ENCODE measurements around the gene CALML3.
"Not testable (repeated sequence)": the region's sequence is repeated elsewhere in the genome, so short reads cannot be mapped to it uniquely, and the experiment has no call there.

CALML3 gene

DNA sequence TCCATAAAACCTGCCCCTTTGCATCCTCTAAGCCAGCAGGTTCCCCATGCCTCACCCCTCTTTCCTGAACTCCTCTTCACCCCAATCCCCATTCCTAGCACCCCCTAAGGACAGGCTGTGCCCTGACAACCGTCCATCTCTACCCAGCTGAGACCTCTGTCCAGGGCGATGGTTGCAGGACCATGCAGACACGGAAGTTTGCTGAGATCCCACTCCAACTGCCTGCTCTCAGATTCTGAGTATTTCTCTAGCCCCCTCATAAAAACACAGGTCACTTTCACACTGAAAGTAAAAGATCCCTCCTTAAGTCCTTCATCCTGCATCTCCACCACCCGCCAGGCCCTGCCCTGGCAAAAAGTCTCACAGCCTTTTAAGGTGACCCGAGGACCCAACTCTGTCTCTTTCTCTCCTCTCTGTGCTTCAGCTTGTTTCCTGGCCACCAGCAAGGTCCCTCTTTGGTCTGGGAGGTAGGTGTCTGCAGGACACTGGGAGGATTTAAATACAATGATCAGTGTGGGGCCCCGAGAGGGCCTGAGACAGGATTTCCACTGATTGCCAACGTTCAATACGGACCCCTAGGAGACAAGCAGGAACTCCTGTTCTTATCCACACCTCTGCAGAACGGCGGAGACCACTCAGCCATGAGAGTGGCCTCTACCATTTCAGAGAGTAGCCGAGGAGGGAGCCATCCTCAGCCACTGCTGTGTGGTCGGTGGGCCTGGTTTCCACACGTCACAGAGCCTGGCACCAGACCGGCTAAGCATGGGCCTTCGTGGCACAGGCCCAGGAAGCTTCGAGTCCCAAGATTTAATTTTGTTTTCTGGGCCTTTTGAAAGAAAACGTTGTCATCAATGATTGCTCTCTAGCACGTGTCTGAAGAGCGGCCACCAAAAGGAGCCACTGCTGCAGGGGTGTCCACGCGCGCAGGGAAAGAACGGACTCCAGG lies 27.9 kb downstream of the CALML3 start:
- in situ Hi-C loops (cut with MboI; ENCODE audit: low sequenced_read_pairs) = no loop called here

DNA sequence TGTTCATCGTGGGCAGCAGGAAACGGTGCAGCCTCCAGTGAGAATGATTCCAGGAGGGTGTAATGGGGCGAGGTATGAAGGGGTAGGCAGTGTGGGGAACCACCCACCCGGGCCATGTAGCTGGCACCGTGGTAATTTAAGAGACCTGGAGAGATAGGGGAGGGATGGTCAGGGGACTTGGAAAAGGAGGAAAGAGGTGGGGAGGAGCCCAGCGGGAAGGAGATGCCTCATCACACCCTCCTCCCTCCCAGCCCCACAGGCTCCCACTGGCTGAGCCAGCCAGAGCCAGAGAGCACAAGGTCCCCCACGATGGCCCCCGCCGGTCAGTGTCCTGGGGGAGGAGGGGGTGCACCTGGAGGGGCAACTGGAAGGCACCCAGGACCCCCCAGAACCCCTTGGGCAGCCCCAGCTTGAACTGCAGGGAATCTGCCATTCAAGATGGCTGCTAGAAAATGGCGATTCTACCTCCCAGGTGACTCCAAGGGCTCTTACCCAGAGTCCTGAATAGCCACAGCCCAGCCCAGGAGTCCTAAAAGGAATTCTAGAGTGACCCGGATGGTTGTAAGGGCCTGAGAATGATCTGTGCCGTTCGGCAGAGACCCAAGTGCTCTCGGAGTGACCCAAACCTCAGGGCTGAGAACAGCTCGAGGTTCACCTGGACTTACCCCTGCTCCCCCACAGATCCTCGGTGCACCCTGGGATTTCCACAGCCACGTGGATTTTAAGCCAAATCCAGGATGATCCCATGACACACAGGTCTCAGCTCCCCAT lies 28.8 kb downstream of the CALML3 start:
- in situ Hi-C loops (cut with MboI; ENCODE audit: low sequenced_read_pairs) = no loop called here

DNA sequence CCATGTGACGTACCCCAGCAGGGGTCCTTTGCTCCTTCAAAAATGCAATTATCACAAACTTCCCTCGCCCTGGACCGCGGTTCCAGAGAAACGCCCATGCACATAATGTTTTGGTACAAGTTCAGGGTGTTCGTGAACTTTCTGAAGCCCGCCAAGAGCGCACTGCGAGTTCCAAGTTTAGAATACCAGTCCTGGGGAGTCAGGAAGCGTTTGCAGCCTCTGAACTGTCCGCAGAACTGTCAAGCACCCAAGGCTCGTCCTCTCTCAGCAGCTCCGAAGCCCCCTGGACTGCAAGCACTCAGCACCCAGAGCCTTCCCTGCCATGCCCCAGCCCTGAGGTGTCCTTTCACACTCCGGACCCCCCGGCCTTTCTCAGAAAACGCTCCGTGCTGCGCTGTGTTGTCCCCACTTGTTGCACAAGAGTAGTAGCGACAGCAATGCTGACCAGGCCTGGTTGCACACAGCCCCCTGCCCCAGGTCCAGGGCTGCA lies 30.3 kb downstream of the CALML3 start:
- in situ Hi-C loops (cut with MboI; ENCODE audit: low sequenced_read_pairs) = no loop called here

DNA sequence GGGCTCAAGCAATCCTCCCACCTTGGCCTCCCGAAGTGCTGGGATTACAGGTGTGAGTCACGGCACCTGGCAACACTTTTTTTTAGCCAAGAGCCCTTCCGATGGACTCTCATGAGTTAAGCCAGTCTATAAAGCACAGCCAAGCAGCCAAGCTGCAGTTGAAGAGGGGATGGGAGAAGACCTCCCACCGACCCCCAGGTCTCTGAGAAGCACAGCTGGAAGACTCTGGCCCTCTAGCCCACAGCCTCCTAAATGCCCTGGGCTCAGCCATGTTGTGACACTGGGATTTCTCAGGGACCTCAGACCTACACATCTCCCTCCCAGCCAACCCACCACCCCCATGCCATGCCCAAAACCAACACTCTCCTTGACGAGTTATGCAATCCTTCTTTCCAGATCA lies 31.1 kb downstream of the CALML3 start:
- in situ Hi-C loops (cut with MboI; ENCODE audit: low sequenced_read_pairs) = no loop called here

DNA sequence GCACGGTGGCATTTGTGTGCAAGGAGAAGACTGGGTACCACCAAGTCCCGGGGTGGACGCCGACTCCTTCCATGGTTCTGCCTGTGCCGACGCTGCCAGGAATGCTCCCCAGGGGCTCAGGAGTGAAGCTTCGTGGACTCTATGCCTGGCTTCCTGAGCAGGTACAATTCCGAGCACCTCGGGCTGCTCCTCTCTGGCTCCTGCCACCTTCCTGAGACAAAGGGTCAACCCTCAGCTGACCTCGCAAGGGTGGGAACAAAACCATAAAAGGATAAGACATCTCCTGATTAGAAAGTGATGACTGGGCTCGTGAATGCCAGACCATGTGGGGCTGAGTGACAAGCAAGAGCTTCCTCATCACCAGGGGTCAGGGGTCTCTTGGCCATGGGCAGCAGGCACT lies 31.8 kb downstream of the CALML3 start:
- in situ Hi-C loops (cut with MboI; ENCODE audit: low sequenced_read_pairs) = no loop called here

DNA sequence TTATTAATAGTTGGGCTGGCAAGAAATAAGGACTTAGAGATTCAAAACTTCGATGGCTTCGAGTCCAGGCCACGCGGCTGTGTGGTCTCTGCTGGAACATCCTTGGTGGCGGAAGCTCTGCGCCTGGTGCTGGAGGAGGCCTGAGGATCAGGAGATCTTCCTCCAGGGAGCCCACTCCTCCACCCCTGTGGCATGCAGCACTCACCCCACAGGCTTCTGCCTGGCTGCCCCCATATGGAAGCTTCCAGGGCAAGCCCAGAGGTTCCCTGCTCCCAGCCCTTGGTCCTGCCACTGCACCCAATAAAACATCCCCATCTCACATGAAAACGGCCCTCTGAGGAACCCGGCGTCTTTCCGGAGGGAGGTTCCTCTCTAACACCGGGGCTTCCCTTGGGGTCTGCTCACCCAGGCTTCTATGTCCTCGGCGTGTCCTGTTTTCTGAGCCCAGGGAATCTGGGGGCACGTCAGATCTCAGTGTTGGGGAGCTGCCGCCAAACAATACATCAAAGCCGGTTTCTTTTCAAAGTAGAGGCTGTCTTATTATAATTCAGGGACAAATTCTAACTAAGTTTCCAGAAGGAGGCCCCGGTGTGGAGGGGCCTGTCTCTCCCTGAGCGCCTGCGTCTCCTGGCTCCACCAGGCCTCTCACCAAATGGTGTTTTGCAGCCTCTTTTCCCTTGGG lies 32.4 kb downstream of the CALML3 start:
- in situ Hi-C loops (cut with MboI; ENCODE audit: low sequenced_read_pairs) = no loop called here

DNA sequence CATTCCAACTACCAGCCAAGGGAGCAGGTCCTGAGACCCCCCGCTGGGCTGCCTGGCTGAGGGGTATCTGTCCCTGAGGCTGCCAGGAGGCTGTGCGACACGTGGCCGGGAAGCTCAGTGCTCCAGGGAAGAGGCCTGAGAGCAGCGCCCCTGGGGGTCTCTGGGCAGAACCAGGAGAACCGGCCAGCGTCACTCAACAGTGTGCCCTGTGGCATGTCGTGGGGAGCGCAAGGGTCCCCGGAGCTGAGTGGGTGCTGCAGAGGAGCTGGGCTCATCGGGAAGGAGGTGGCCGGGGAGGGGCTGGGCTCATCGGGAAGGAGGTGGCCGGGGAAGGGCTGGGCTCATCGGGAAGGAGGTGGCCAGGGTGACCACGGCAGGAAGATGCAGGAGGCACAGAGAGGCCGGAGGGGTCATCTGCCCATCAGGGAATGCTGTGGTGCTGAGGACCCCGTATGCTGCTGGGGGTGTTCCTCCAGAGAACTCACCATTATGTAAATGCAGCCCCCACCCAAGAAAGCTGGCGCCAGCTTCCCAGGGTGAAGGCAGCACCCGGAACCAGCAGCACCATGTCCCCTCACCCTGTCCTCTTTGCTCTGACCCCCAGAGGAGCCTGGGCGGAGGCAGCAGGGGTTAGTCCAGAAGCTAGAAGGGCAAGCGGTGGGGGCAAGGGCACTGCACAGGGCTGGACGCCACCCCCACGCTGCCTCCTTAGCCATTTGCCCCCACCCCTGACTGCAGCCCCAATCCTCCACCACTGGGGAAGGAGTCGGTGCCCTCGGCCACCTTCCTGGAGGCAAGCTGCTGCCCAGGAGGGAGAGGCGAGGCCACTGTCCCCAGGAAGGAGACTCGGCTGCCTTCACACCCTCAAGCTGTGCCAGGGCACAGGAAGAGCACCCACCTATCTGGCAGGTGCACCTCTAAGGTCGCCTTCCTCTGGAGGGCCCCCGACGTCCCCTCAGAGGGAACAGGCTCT lies 33.3 kb downstream of the CALML3 start:
- in situ Hi-C loops (cut with MboI; ENCODE audit: low sequenced_read_pairs) = no loop called here

DNA sequence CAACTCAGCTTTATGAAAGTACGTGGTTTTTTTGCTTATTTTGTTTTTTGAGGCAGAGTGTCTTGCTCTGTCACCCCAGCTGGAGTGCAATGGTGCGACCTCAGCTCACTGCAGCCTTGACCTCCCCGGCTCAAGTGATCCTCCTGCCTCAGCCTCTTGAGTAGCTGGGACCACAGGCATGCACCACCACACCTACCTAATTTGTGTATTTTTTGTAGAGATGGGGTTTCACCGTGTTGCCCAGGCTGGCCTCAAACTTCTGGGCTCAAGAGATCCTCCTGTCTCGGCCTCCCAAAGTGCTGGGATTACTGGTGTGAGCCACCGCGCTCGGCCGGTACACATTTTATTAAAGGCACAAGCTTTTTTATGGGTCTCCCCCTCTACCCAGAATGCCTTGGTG lies 34.3 kb downstream of the CALML3 start:
- in situ Hi-C loops (cut with MboI; ENCODE audit: low sequenced_read_pairs) = not testable (repeated sequence)

DNA sequence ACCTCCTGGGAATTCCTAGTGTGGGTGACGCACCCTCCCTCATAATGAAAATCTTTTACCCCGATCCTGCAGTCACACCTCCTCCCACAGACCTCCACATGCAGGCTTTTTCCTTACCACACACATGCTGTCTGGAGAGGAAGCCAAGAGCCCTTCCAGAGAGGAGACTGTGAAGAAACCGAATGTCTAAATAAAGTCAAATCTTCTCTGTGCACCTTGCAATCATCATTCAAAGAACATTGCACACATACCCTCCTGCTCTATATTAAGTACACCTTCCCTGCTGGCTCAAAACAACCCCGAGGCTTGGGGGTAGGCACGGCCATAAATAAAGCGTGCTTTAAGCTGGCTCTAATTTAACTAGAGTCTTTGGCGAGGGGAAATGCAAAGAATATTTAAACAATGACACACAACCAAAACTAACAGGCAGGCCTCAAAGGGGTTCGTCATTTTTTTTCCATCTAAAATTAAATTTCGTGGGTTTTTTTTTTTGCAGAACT lies 34.9 kb downstream of the CALML3 start:
- in situ Hi-C loops (cut with MboI; ENCODE audit: low sequenced_read_pairs) = no loop called here

DNA sequence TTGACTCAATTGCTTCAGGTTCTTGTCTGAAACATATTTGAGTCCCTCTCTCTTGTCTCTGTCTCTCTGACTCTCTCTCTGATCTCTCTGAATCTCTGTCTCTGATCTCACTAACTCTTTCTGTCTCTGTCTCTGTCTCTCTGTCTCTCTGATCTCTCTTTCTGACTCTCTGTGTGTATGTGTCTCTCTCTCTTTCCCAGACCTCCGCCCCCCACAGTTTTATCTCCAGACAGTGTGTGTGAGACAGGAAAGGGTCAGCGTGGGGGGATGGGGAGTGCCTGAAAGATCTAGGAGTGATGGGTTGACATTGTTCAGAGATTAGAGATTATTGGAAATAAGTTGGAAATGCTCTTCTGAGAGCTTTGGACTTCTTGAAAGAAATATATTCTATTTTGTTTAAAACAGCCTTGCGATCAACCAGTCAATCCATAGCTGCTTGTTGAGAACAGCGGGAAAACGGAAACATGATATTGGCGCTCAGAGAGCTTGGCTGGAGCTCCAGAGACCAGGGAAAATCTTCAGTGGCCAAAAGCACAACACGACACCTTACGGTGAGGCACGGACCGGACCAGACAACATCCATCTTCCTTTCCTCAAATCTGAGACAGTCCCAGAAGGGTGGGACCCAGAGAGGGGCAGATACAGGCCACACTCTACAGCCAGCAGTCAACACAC lies 35.5 kb downstream of the CALML3 start:
- in situ Hi-C loops (cut with MboI; ENCODE audit: low sequenced_read_pairs) = no loop called here

DNA sequence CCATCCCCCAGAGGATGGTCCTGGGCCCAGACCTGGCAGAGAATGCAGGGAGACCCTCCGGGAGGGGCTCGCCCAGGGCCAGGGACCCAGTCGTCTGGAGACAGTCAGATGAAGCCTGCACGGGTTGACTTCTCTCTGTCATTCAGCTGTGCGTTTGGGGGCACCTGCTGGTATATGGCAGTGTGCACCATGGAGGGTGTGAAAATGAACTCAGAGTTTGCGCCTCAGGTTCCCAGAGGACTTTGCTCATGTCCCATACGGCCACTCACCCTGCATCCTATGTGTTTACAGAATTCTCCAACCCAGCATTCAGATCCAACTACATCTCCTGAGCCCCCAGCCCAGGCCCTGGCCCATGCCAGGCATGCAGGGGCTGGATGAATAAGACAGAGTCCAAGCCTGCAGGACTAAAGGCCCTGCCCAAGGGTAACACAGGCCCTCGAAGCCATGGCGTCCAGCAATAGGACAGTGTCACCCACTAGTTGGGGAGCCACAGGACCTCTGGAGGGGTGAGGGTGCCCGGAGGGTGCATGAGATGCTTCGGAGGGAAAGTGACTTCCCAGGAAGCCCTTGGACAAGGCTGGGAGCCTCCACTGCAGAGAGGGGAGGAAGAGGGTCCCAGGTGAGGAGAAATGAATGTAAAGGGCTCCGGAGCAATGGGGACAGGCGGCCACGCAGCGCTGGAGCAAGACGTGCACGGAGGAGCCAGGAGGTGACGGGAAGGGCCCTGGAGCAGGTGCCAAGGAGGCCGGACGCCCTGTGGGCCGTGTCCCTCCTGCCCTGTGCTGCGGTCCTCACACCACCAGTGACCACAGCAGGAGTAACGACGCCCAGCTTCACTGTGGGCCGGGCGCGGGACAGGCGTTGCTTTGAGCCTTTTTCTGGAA lies 36.3 kb downstream of the CALML3 start:
- in situ Hi-C loops (cut with MboI; ENCODE audit: low sequenced_read_pairs) = no loop called here

DNA sequence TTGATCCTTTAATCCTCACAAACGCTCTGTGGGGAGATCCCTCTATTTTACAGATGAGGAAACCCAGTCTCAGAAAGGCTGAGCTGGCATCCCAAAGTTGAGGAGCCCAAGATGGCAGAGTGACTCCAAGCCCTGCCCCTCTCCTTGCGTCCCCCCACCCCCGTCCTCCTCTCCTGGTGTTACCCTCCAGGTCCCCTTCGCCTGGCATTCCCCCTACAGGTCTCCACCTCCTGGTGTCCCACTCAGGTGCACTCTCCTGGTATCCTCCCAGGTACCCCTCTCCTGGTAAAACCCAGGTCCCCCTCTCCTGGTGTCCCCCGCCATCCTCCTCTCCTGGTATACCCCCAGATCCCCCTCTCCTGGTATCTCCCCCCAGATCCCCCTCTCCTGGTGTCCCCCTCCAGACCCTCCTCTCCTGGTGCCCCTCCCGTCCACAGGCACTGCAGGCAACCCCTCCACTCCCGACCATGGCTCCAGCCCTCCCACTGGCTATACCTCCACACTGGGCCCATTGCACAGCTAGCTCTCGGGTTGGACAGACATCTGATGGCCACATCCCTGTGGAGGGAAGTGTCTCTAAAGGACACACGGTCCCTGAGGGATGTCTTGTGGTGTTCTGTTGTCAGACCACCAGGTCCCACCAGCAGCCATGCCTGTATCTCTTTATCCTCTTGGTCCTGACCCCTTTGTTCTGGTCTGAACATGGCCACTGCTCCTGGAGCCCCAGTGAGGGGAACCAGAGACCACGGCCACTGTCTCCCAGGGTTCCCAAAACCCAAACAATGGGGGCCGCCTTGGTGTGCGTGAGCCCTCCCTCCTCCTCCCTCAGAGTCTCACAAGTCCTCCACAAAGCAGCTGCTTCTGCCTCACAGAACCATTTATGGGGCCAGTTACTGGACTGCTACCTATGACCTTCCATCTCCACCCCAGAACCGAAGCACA lies 37.2 kb downstream of the CALML3 start:
- in situ Hi-C loops (cut with MboI; ENCODE audit: low sequenced_read_pairs) = no loop called here

DNA sequence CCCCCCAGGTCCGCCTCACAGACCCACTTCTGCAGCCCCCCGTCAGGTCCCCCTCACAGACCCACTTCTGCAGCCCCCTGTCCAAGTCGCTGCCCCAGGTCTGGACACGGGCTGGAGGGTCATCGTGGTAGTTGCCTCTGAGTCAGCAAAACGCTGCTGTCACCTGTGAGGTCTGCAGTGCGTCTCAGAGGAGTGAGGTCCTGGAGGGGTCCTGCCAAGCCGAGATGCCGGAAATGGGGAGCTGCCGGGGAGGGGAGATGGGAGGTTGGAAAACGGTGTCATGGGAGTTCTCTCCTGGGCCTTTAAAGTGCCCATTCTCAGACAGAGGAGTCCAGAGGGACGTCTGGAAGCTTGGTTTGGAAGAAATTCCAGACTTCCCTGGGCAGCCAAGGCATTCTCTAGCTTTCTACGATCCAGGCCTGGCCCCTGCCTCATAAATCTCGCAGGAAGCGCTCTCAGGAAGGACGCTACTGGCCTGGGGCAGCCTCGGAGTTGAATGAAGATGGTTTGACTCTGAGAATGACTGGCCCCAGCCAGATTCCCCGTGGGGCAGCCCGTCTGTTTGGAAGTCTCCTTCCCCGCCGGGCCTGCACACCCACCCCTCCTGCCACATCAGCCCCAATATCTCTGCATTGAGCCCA lies 38.7 kb downstream of the CALML3 start:
- in situ Hi-C loops (cut with MboI; ENCODE audit: low sequenced_read_pairs) = no loop called here

DNA sequence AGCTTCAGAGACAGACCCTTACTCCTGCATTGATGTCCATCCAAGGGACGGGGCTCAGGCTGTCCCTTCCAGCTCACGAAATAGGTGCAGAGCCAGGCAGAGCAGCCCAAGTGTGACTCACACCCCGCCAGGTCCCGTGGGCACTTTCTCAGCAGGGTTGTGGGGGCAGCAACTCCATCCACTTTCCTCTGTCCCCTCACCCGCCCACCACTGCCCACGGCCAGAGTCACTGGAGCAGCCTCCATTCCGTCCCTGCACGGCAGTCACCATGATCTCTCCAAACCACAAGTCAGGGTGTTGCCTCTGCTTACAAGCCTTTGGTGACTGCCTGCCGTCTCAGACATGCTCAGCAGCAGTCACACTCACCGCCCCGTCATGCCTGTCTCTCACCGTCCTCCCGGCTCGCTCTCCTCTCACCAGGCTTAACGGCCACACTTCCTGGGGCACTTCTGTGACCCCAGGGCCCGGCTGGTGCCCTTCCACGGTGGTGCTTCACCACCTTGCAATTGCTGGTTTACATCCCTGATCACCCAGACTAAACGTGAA lies 39.3 kb downstream of the CALML3 start:
- in situ Hi-C loops (cut with MboI; ENCODE audit: low sequenced_read_pairs) = no loop called here

DNA sequence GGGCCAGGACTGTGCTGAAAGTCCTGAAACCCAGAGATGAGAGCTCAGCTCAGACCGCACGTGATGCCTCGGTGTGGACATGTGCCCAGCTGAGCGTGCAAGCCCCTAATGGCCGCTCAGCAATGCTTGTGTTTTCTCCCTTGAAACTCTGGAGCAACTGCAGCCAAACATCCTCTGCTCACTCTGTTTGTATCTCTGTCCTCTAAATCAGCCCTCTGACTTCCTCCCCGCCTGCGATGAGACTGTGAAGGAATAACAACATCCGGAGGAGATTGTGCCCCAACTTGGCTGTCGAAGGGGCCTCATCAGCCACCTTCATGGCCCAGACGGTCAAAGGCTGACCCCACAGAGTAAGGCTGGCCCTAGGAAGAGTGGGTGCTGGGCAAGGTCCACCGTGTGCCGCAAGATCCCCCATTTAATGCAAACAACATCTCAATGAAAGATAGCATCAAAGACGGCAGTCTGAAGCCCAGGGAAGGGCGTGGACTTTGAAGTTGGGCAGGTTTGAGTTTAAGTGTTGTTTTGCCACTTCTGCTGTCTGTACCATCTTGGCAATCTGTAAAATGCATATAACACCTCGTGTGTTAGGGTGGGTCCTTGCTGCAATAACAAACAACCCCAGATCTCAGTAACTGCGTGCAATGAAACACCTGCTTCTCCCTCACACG lies 39.9 kb downstream of the CALML3 start:
- in situ Hi-C loops (cut with MboI; ENCODE audit: low sequenced_read_pairs) = no loop called here

DNA sequence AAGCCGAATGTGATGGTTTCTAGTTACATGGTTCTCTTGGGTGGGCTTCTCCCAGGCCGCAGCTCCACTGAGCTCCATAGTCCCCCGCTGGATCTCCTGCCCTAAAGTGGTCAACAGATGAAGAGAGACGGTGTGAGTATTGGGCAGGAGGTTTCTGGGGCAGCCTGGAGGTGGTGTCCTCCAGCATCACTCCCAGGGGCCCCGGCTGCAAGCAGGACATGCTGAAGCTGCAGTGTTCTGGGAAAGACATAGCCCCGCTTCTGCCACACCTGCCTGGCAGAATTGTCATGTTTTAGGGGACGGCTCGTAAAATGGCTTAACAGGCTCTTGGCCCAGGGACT lies 40.4 kb downstream of the CALML3 start:
- in situ Hi-C loops (cut with MboI; ENCODE audit: low sequenced_read_pairs) = no loop called here
